ENCODE measurements around the gene ZNF324.

GRCh38 chr19:58428617-58429016 lies 38.3 kb upstream of the ZNF324 start:
- TF ChIP-seq CTCF (IDR thresholded peaks at IDR 0.05) (no peak), POLR2A (IDR thresholded peaks at IDR 0.05) (no peak)

Measured in body of pancreas (tissue), 4 donors.